DOHH2 (cell line): ENCODE data around the gene MRPL48.

Source experiments
- EZH2phosphoT487 ChIP-seq: fragments of 200-600 bp; sonication (generic); IDR thresholded peaks from 2 replicates; pipeline ENCODE4 v1.6.1; 2017; ENCODE audit warnings: borderline replicate concordance, mild to moderate bottlenecking, antibody characterized with exemption, low read length, moderate library complexity, mixed read lengths
- TF ChIP-seq, protein P1 (sequence below): fragments of 200-600 bp; sonication (generic); IDR thresholded peaks from one replicate; pipeline ENCODE4 v1.5.1; 2014; ENCODE audit warnings: antibody characterized with exemption, mild to moderate bottlenecking, low read depth, low read length; ENCODE audit not compliant: poor library complexity, severe bottlenecking

DNA sequence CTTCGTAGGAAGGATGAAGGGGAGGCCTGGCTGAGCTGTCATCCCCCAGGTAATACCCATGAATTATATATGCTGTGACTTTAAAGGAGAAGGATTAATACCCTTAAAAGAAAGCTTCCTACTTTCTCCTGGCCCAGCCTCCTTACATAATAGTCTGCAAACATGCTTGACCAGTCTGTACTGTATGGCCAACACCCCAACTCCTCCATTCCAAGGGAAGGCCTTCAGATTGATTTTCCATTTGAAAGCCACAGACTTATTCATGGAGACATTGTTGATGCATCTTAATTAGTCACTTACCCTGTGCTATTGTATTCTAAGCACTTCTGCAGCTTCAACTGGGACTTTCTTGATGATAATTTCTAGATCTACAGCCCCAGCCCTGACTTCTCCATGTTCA is 91.1 kb downstream of the MRPL48 start:
- TF ChIP-seq, protein P1, sequence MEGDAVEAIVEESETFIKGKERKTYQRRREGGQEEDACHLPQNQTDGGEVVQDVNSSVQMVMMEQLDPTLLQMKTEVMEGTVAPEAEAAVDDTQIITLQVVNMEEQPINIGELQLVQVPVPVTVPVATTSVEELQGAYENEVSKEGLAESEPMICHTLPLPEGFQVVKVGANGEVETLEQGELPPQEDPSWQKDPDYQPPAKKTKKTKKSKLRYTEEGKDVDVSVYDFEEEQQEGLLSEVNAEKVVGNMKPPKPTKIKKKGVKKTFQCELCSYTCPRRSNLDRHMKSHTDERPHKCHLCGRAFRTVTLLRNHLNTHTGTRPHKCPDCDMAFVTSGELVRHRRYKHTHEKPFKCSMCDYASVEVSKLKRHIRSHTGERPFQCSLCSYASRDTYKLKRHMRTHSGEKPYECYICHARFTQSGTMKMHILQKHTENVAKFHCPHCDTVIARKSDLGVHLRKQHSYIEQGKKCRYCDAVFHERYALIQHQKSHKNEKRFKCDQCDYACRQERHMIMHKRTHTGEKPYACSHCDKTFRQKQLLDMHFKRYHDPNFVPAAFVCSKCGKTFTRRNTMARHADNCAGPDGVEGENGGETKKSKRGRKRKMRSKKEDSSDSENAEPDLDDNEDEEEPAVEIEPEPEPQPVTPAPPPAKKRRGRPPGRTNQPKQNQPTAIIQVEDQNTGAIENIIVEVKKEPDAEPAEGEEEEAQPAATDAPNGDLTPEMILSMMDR = no peak
- TF ChIP-seq EZH2phosphoT487 = no peak
